Liver (tissue), 3 donors: Measurements from ENCODE around the gene SLC44A3.

ENCODE experiments used
- CTCF ChIP-seq: fragments of 150-350 bp; IDR thresholded peaks from 2 replicates; pipeline ENCODE4 v1.5.1; 2017; ENCODE audit warnings: improper control_type of control experiment, low read depth, low read length; ENCODE audit not compliant: missing input control
- JUND ChIP-seq, 2 donors: IDR thresholded peaks; 2 replicates each; pipeline ENCODE4 v1.6.1; 2016; ENCODE audit warnings: antibody characterized with exemption in 2 of 2
- MAX ChIP-seq: IDR thresholded peaks from 2 replicates; pipeline ENCODE4 v1.6.1; 2016; ENCODE audit warnings: antibody characterized with exemption
- REST ChIP-seq: IDR thresholded peaks from 2 replicates; pipeline ENCODE4 v1.6.1; 2016; ENCODE audit warnings: antibody characterized with exemption, mild to moderate bottlenecking
- donor health status: healthy.
- donor health status: healthy.

DNA sequence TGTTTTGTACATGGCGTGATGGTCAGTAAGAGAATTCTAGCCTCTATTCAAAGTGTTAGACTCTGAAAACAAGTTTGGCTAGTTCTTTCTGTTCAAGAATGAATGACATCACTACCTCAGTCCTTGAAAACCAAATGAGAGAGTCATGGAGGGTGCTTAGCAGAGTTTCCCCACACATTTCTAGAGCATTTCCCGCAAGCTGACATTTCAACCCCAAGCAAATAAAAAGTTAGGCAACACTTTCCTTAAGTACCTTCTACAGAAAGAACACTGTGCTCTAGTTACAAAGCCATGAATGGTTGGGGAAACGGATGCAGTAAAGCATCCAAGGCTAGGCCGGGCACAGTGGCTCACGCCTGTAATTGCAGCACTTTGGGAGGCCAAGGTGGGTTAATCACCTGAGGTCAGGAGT is 47.9 kb upstream of the SLC44A3 start:
- TF ChIP-seq CTCF (no peak), REST (no peak), MAX (no peak), JUND (IDR thresholded peaks at IDR 0.05) (no peak)
